ENCODE data around the gene EFNA1.
"Not testable (repeated sequence)": the region's sequence is repeated elsewhere in the genome, so short reads cannot be mapped to it uniquely, and the experiment has no call there.

The EFNA1 gene

GRCh38 chr1:155167166-155168104, 39.8 kb downstream of the EFNA1 start:
- H3K9me3 ChIP-seq (ENCODE audit: control insufficient read depth, low read depth, low read length) = no peaks in the 10 kb centered on the region
- no peaks in the 10 kb centered on the region for H3K27me3 ChIP-seq (ENCODE audit: control insufficient read depth, insufficient read depth, low read length)
- H3K27ac ChIP-seq (ENCODE audit: low read length) = no peak overlapping the region
- H3K9ac ChIP-seq (ENCODE audit: low read length) = no peak overlapping the region
- peaks cover 18% of the 10 kb centered on the region for H3K4me1 ChIP-seq (ENCODE audit: control insufficient read depth, low read depth, low read length)
- H3K36me3 ChIP-seq (ENCODE audit: control insufficient read depth, low read depth, low read length) = peaks cover 16% of the 10 kb centered on the region
- peak overlapping the region; percentile 69 for H3K4me3 ChIP-seq (ENCODE audit: low read length)

- not testable (repeated sequence) for H3K9me3 ChIP-seq (ENCODE audit: control insufficient read depth, low read depth, low read length); H3K9ac ChIP-seq (ENCODE audit: low read length); H3K27ac ChIP-seq (ENCODE audit: low read length); H3K27me3 ChIP-seq (ENCODE audit: control insufficient read depth, insufficient read depth, low read length)
- H3K36me3 ChIP-seq (ENCODE audit: control insufficient read depth, low read depth, low read length) = peaks cover 16% of the 10 kb centered on the region
- peaks cover 19% of the 10 kb centered on the region for H3K4me1 ChIP-seq (ENCODE audit: control insufficient read depth, low read depth, low read length)
- H3K4me3 ChIP-seq (ENCODE audit: low read length) = peak overlapping the region; percentile 69
Measured at GRCh38 chr1:155168105-155168445, 40.4 kb downstream of the EFNA1 start.

- Histone ChIP-seq H3K36me3 (ENCODE audit: control insufficient read depth, low read depth, low read length) (peaks cover 16% of the 10 kb centered on the region), H3K4me1 (ENCODE audit: control insufficient read depth, low read depth, low read length) (peaks cover 19% of the 10 kb centered on the region), H3K4me3 (ENCODE audit: low read length) (no peak overlapping the region)
Measured at GRCh38 chr1:155168456-155169210, 41.0 kb downstream of the EFNA1 start.

GRCh38 chr1:155169541-155169940, 41.9 kb downstream of the EFNA1 start:
- no peaks in the 10 kb centered on the region for H3K27me3 ChIP-seq (ENCODE audit: control insufficient read depth, insufficient read depth, low read length)
- no peak overlapping the region for H3K27ac ChIP-seq (ENCODE audit: low read length)
- peaks cover 23% of the 10 kb centered on the region for H3K4me1 ChIP-seq (ENCODE audit: control insufficient read depth, low read depth, low read length)
- H3K36me3 ChIP-seq (ENCODE audit: control insufficient read depth, low read depth, low read length) = peaks cover 16% of the 10 kb centered on the region
- H3K9me3 ChIP-seq (ENCODE audit: control insufficient read depth, low read depth, low read length) = no peaks in the 10 kb centered on the region
- no peak overlapping the region for H3K9ac ChIP-seq (ENCODE audit: low read length)
- no peak overlapping the region for H3K4me3 ChIP-seq (ENCODE audit: low read length)

More at GRCh38 chr1:155168456-155169210, 41.0 kb downstream of the EFNA1 start:
- H3K9me3 ChIP-seq (ENCODE audit: control insufficient read depth, low read depth, low read length) = no peaks in the 10 kb centered on the region
- H3K9ac ChIP-seq (ENCODE audit: low read length) = no peak overlapping the region
- H3K27me3 ChIP-seq (ENCODE audit: control insufficient read depth, insufficient read depth, low read length) = no peaks in the 10 kb centered on the region
- no peak overlapping the region for H3K27ac ChIP-seq (ENCODE audit: low read length)

- no peak overlapping the region for H3K9ac ChIP-seq (ENCODE audit: low read length)
- peaks cover 16% of the 10 kb centered on the region for H3K36me3 ChIP-seq (ENCODE audit: control insufficient read depth, low read depth, low read length)
Measured at GRCh38 chr1:155170101-155170785, 42.6 kb downstream of the EFNA1 start.

GRCh38 chr1:155170806-155171205, 43.1 kb downstream of the EFNA1 start:
- no peak overlapping the region for H3K27ac ChIP-seq (ENCODE audit: low read length)
- H3K9ac ChIP-seq (ENCODE audit: low read length) = no peak overlapping the region
- H3K4me1 ChIP-seq (ENCODE audit: control insufficient read depth, low read depth, low read length) = peaks cover 21% of the 10 kb centered on the region
- H3K4me3 ChIP-seq (ENCODE audit: low read length) = no peak overlapping the region
- no peaks in the 10 kb centered on the region for H3K9me3 ChIP-seq (ENCODE audit: control insufficient read depth, low read depth, low read length)
- H3K36me3 ChIP-seq (ENCODE audit: control insufficient read depth, low read depth, low read length) = peaks cover 16% of the 10 kb centered on the region
- no peaks in the 10 kb centered on the region for H3K27me3 ChIP-seq (ENCODE audit: control insufficient read depth, insufficient read depth, low read length)

More at GRCh38 chr1:155170101-155170785, 42.6 kb downstream of the EFNA1 start:
- Histone ChIP-seq H3K4me1 (ENCODE audit: control insufficient read depth, low read depth, low read length) (peaks cover 23% of the 10 kb centered on the region), H3K9me3 (ENCODE audit: control insufficient read depth, low read depth, low read length) (no peaks in the 10 kb centered on the region), H3K4me3 (ENCODE audit: low read length) (no peak overlapping the region), H3K27me3 (ENCODE audit: control insufficient read depth, insufficient read depth, low read length) (no peaks in the 10 kb centered on the region), H3K27ac (ENCODE audit: low read length) (no peak overlapping the region)

GRCh38 chr1:155171836-155172731, 44.4 kb downstream of the EFNA1 start:
- no peaks in the 10 kb centered on the region for H3K27me3 ChIP-seq (ENCODE audit: control insufficient read depth, insufficient read depth, low read length)
- peak overlapping the region; percentile 21 for H3K27ac ChIP-seq (ENCODE audit: low read length)
- H3K9ac ChIP-seq (ENCODE audit: low read length) = peak overlapping the region; percentile 84
- peak overlapping the region; percentile 94 for H3K4me3 ChIP-seq (ENCODE audit: low read length)
- H3K9me3 ChIP-seq (ENCODE audit: control insufficient read depth, low read depth, low read length) = no peaks in the 10 kb centered on the region
- H3K4me1 ChIP-seq (ENCODE audit: control insufficient read depth, low read depth, low read length) = peaks cover 12% of the 10 kb centered on the region
- H3K36me3 ChIP-seq (ENCODE audit: control insufficient read depth, low read depth, low read length) = peaks cover 20% of the 10 kb centered on the region

GRCh38 chr1:155172732-155173477, 45.2 kb downstream of the EFNA1 start, which contains the start of gene KRTCAP2:
TSS of gene KRTCAP2 (minus strand) at chr1:155173304. CDS start at chr1:155173224, 80 bp downstream.
- peak within 1 kb of the TSS; percentile 21 for H3K27ac ChIP-seq (ENCODE audit: low read length)
- H3K4me1 ChIP-seq (ENCODE audit: control insufficient read depth, low read depth, low read length) = peaks cover 11% of the 10 kb centered on the region
- no peaks in the 10 kb centered on the region for H3K9me3 ChIP-seq (ENCODE audit: control insufficient read depth, low read depth, low read length)
- peak within 1 kb of the TSS; percentile 84 for H3K9ac ChIP-seq (ENCODE audit: low read length)
- no peaks in the 10 kb centered on the region for H3K27me3 ChIP-seq (ENCODE audit: control insufficient read depth, insufficient read depth, low read length)
- peak within 1 kb of the TSS; percentile 94 for H3K4me3 ChIP-seq (ENCODE audit: low read length)
- H3K36me3 ChIP-seq (ENCODE audit: control insufficient read depth, low read depth, low read length) = peaks cover 28% of the 10 kb centered on the region

- Histone ChIP-seq H3K36me3 (ENCODE audit: control insufficient read depth, low read depth, low read length) (peaks cover 33% of the 10 kb centered on the region), H3K4me1 (ENCODE audit: control insufficient read depth, low read depth, low read length) (peaks cover 11% of the 10 kb centered on the region), H3K9me3 (ENCODE audit: control insufficient read depth, low read depth, low read length) (no peaks in the 10 kb centered on the region), H3K27ac (ENCODE audit: low read length) (peak within 1 kb of the TSS; percentile 21), H3K9ac (ENCODE audit: low read length) (peak within 1 kb of the TSS; percentile 84), H3K27me3 (ENCODE audit: control insufficient read depth, insufficient read depth, low read length) (no peaks in the 10 kb centered on the region), H3K4me3 (ENCODE audit: low read length) (peak within 1 kb of the TSS; percentile 94)
Measured at GRCh38 chr1:155173478-155174323, 46.0 kb downstream of the EFNA1 start, which contains the start of gene TRIM46. TSS of gene TRIM46 (plus strand) at chr1:155173849. CDS start at chr1:155173967, 118 bp downstream.

Measured in iPS-18a (cell line).